HepG2 (cell line): ENCODE results near the gene FIBCD1. TPM values are rescaled to one million over a fixed set of nuclear protein-coding genes. Genes with fewer than 3 reads are reported as not detected.
A peak's percentile ranks its signal among the peaks of the same experiment; 100 is the strongest.

Experiments used
- ATAC-seq: fragments of 200-7000 bp; cut with Tn5 transposase; 3 replicates; pipeline ENCODE4 v1.9.1; 2020; ENCODE audit warnings: mild to moderate bottlenecking, moderate library complexity
- BruUV-seq: library from RNA; stranded (reverse); fragments of 400-500 nt; replicated peaks from 2 replicates; lab custom pipeline; 2021; lab: Mats Ljungman, UMichigan
- CTCF ChIA-PET: fragments of 300-600 bp; formaldehyde crosslinking; extraction: SDS; loops from one replicate; lab custom pipeline; 2021; ENCODE audit warnings: low total read pairs, inconsistent platforms, low intra/inter-chr PET ratio; lab: Yijun Ruan, JAX
- POLR2A ChIA-PET: fragments of 350-600 bp; sonication (Branson Sonifier 250); formaldehyde crosslinking; loops from one replicate; lab custom pipeline; 2020; ENCODE audit warnings: antibody characterized with exemption, inconsistent platforms; lab: Yijun Ruan, JAX
- DNase-seq: peaks from one replicate; pipeline ENCODE4 v3.0.0-alpha.2; 2015; ENCODE audit warnings: low spot score
- FAIRE-seq: peaks from 3 replicates; lab custom pipeline; 2011; peaks lifted over from hg19 to GRCh38; lab: Jason Lieb, UNC
- H2AFZ ChIP-seq: one replicate; pipeline ENCODE4 v1.6.1; 2011; ENCODE audit warnings: low read length, inconsistent platforms
- H3K27ac ChIP-seq: fragments of 300-600 bp; 3 replicates; pipeline ENCODE4 v1.8.0; 2011; ENCODE audit warnings: mixed run types, mild to moderate bottlenecking, mixed read lengths, low read length, inconsistent platforms; ENCODE audit not compliant: insufficient read depth; ENCODE audit errors: extremely low read length
- H3K27me3 ChIP-seq, 2 experiments: fragments of 200-600 bp in 1 of 2; 2 replicates in 1 of 2; 3 replicates in 1 of 2; pipeline versions ENCODE4 v1.6.0 to v1.8.0; 2011; ENCODE audit warnings: low read length in 2 of 2, mild to moderate bottlenecking in 2 of 2, moderate library complexity in 2 of 2, inconsistent platforms in 1 of 2; ENCODE audit not compliant: insufficient read depth in 2 of 2, control insufficient read depth in 1 of 2
- H3K36me3 ChIP-seq, 2 experiments: fragments of 200-600 bp in 1 of 2; replicated peaks in 1 of 2; 2 replicates in 1 of 2; 3 replicates in 1 of 2; pipeline versions ENCODE4 v1.5.1 to v1.8.0; 2011; ENCODE audit warnings: low read length in 2 of 2, inconsistent platforms in 1 of 2; ENCODE audit not compliant: insufficient read depth in 2 of 2, control insufficient read depth in 1 of 2
- H3K4me1 ChIP-seq: 2 replicates; pipeline ENCODE4 v1.5.1; 2012; ENCODE audit warnings: low read length, inconsistent platforms; ENCODE audit not compliant: insufficient read depth
- H3K4me2 ChIP-seq: 2 replicates; pipeline ENCODE4 v1.6.0; 2011; ENCODE audit warnings: low read depth, low read length, inconsistent platforms
- H3K4me3 ChIP-seq, 3 experiments: fragments of 200-600 bp in 1 of 3; sonication (generic), shearing (Covaris generic) in 1 of 3; replicated peaks in 1 of 3; 2 replicates each; pipeline ENCODE4 v1.5.1; 2011 to 2016; ENCODE audit warnings: low read length in 3 of 3, inconsistent platforms in 2 of 3, low read depth in 2 of 3, mild to moderate bottlenecking in 2 of 3, control low read depth in 1 of 3, mixed read lengths in 1 of 3; ENCODE audit not compliant: insufficient read depth in 1 of 3
- H3K79me2 ChIP-seq: one replicate; pipeline ENCODE4 v1.6.1; 2011; ENCODE audit warnings: low read length, inconsistent platforms; ENCODE audit not compliant: insufficient read depth
- H3K9ac ChIP-seq: 2 replicates; pipeline ENCODE4 v1.6.0; 2011; ENCODE audit warnings: mild to moderate bottlenecking, low read depth, low read length, inconsistent platforms; ENCODE audit not compliant: insufficient read depth
- H3K9me3 ChIP-seq: 2 replicates; pipeline ENCODE4 v1.5.1; 2012; ENCODE audit warnings: mild to moderate bottlenecking, low read length
- H4K20me1 ChIP-seq: 2 replicates; pipeline ENCODE4 v1.6.0; 2011; ENCODE audit warnings: inconsistent platforms, mild to moderate bottlenecking, low read length, moderate library complexity; ENCODE audit not compliant: insufficient read depth
- E2F5 ChIP-seq: sonication (generic); formaldehyde crosslinking; conservative IDR thresholded peaks from 2 replicates; pipeline ENCODE4 v1.4.0; 2020; ENCODE audit warnings: missing genetic modification reagents
- ELF3 ChIP-seq: IDR thresholded peaks from 2 replicates; pipeline ENCODE4 v1.6.1; 2016; ENCODE audit warnings: missing genetic modification reagents, missing compliant biosample characterization
- GFI1 ChIP-seq: sonication (generic); formaldehyde crosslinking; IDR thresholded peaks from 2 replicates; pipeline ENCODE4 v1.5.0; 2020; ENCODE audit warnings: missing genetic modification reagents, mild to moderate bottlenecking, borderline replicate concordance
- HHEX ChIP-seq: IDR thresholded peaks from 2 replicates; pipeline ENCODE4 v1.6.1; 2016; ENCODE audit warnings: control low read depth
- MLXIP ChIP-seq: sonication (generic); formaldehyde crosslinking; IDR thresholded peaks from 2 replicates; pipeline ENCODE4 v1.9.0; 2021; ENCODE audit warnings: missing genetic modification reagents, borderline replicate concordance
- NFIB ChIP-seq: sonication (generic); formaldehyde crosslinking; IDR thresholded peaks from 2 replicates; pipeline ENCODE4 v1.9.0; 2021; ENCODE audit warnings: missing genetic modification reagents, mild to moderate bottlenecking, borderline replicate concordance
- NRL ChIP-seq: sonication (generic); formaldehyde crosslinking; IDR thresholded peaks from 2 replicates; pipeline ENCODE4 v1.5.0; 2020; ENCODE audit warnings: missing genetic modification reagents, mild to moderate bottlenecking, moderate library complexity, borderline replicate concordance
- PREB ChIP-seq: sonication (generic); formaldehyde crosslinking; IDR thresholded peaks from 2 replicates; pipeline ENCODE4 v1.4.0; 2020; ENCODE audit warnings: missing genetic modification reagents
- RXRA ChIP-seq: sonication (generic); formaldehyde crosslinking; IDR thresholded peaks from 2 replicates; pipeline ENCODE4 v1.5.1; 2020; ENCODE audit warnings: missing genetic modification reagents
- SCMH1 ChIP-seq: sonication (generic); formaldehyde crosslinking; IDR thresholded peaks from 2 replicates; pipeline ENCODE4 v1.9.0; 2021; ENCODE audit warnings: missing genetic modification reagents, mild to moderate bottlenecking, borderline replicate concordance
- ZNF160 ChIP-seq: sonication (generic); formaldehyde crosslinking; IDR thresholded peaks from 2 replicates; pipeline ENCODE4 v1.8.0; 2022; ENCODE audit warnings: mild to moderate bottlenecking, inconsistent platforms, missing genetic modification reagents
- ZNF205 ChIP-seq: IDR thresholded peaks from 2 replicates; pipeline ENCODE4 v1.6.1; 2018; ENCODE audit warnings: missing biosample characterization, missing genetic modification reagents
- ZNF33B ChIP-seq: sonication (generic); formaldehyde crosslinking; IDR thresholded peaks from 2 replicates; pipeline ENCODE4 v1.5.1; 2020; ENCODE audit warnings: mild to moderate bottlenecking, missing genetic modification reagents
- ZNF768 ChIP-seq: sonication (generic); formaldehyde crosslinking; IDR thresholded peaks from 2 replicates; pipeline ENCODE4 v1.4.0; 2020; ENCODE audit warnings: missing genetic modification reagents
- ZNF772 ChIP-seq: sonication (generic); formaldehyde crosslinking; IDR thresholded peaks from 2 replicates; pipeline ENCODE4 v1.5.0; 2020; ENCODE audit warnings: mild to moderate bottlenecking, missing genetic modification reagents
- WGBS: methylation state at CpG from one replicate; pipeline ENCODE4 v1.1.6; 2017; ENCODE audit warnings: low lambda C conversion rate; 5-methylcytosine and 5-hydroxymethylcytosine counted together
- in situ Hi-C: cut with HindIII; loops from 2 replicates; pipeline ENCODE4 v1.10.0; 2017; ENCODE audit warnings: low pct_unique_long_range_greater_than_20kb; ENCODE audit not compliant: extremely low pct_ligation_motif_present
- intact Hi-C: fragments of 100-400 bp; cut with micrococcal nuclease; formaldehyde crosslinking; loops from one replicate; pipeline ENCODE4 v1.10.0; 2022; ENCODE audit not compliant: unreplicated experiment
- polyA plus RNA-seq, 8 experiments: library from polyadenylated mRNA; depleted of rRNA in 3 of 8; stranded (reverse) in 7 of 8; unstranded in 1 of 8; fragments of >200 nt; fragmentation: Illumina TruSeq in 4 of 8; extraction: Trizol in 4 of 8; gene quantifications; 2 replicates each; pipeline versions ENCODE4 v1.2.1 to v1.2.3, GENCODE V29; 2011 to 2016; ENCODE audit warnings: low read depth in 4 of 8, missing spikeins in 1 of 8, mixed read lengths in 1 of 8; ENCODE audit not compliant: insufficient read depth in 1 of 8
- total RNA-seq, 5 experiments: library from RNA; depleted of rRNA; stranded (reverse); fragments of >200 nt; fragmentation: Illumina TruSeq; extraction: Trizol; gene quantifications; 2 replicates each; pipeline ENCODE4 v1.2.3, GENCODE V29; 2016; ENCODE audit warnings: low read depth in 1 of 5

The FIBCD1 gene
- total and polyA plus RNA-seq, 2 of the 13 experiments (the other 11 are each of a cell fraction or from before 2014, with no cell fraction given) = 0.55 to 0.89 TPM

- no TSS peak for BruUV-seq
- FAIRE-seq = no peak
- H3K4me2 ChIP-seq = no peak overlapping the region
- H3K4me3 ChIP-seq = no peak overlapping the region
- no peak for ATAC-seq
- 0% methylated on average over 12 of the region's 14 CpGs for WGBS
- POLR2A ChIA-PET = no interaction called here
- peaks cover 8% of the 10 kb centered on the region for H3K4me1 ChIP-seq
- no peaks in the 10 kb centered on the region for H3K36me3 ChIP-seq
- intact Hi-C loops = no loop called here
- no peak overlapping the region for H3K27ac ChIP-seq
- TF ChIP-seq NRL (CRISPR knock-in tag) (no peak), ELF3 (CRISPR knock-in tag) (no peak), ZNF768 (peak; percentile 50; the same call in 1 of the 2 replicates), ZNF772 (CRISPR knock-in tag) (no peak), E2F5 (CRISPR knock-in tag) (no peak), SCMH1 (CRISPR knock-in tag) (no peak), NFIB (CRISPR knock-in tag) (no peak)
- in situ Hi-C loops = loop anchor here (5.0 to 10.0 kb wide), 2 partner anchors 46 to 169 kb away; partner anchors contain the start of gene QRFP
- H3K9ac ChIP-seq = no peak overlapping the region
- H4K20me1 ChIP-seq = peaks cover 13% of the 10 kb centered on the region; the same call in 1 of the 2 replicates
- CTCF ChIA-PET = no interaction called here
- no peak for DNase-seq
- H2AFZ ChIP-seq = no peak overlapping the region
- no peaks in the 10 kb centered on the region for H3K9me3 ChIP-seq
- peaks cover 6 to 78% of the 10 kb centered on the region in 2 experiments; a peak in 4 of 5 replicates for H3K27me3 ChIP-seq
- H3K79me2 ChIP-seq = no peaks in the 10 kb centered on the region
Measured at GRCh38 chr9:130943777-130944176, 4.7 kb upstream of the FIBCD1 start.

- 35% methylated on average over 7 of the region's 13 CpGs for WGBS
- intact Hi-C loops = no loop called here
- POLR2A ChIA-PET = no interaction called here
- in situ Hi-C loops = loop anchor here (5.0 to 10.0 kb wide), 2 partner anchors 46 to 168 kb away; partner anchors contain the start of gene QRFP
- peaks cover 6 to 78% of the 10 kb centered on the region in 2 experiments; a peak in 4 of 5 replicates for H3K27me3 ChIP-seq
- no peaks in the 10 kb centered on the region for H3K79me2 ChIP-seq
- DNase-seq (no peak), ATAC-seq (no peak), FAIRE-seq (no peak)
- peaks cover 13% of the 10 kb centered on the region; the same call in 1 of the 2 replicates for H4K20me1 ChIP-seq
- CTCF ChIA-PET = no interaction called here
- no peak overlapping the region for H3K4me2 ChIP-seq
- no peak overlapping the region for H3K9ac ChIP-seq
- no peak overlapping the region for H3K4me3 ChIP-seq
- H3K27ac ChIP-seq = no peak overlapping the region
- no peaks in the 10 kb centered on the region for H3K9me3 ChIP-seq
- H3K4me1 ChIP-seq = peaks cover 3% of the 10 kb centered on the region; the same call in 1 of the 2 replicates
- no peak overlapping the region for H2AFZ ChIP-seq
- H3K36me3 ChIP-seq = no peaks in the 10 kb centered on the region
- BruUV-seq = no TSS peak
- no peak for TF ChIP-seq HHEX (CRISPR knock-in tag)
- TF ChIP-seq ZNF205 (CRISPR knock-in tag) = no peak
- TF ChIP-seq RXRA (CRISPR knock-in tag) = no peak
- TF ChIP-seq PREB (CRISPR knock-in tag) = no peak
- TF ChIP-seq ZNF160 = no peak
- TF ChIP-seq ZNF33B (CRISPR knock-in tag) = no peak
- no peak for TF ChIP-seq MLXIP
- TF ChIP-seq GFI1 = no peak
Measured at GRCh38 chr9:130943221-130943620, 4.2 kb upstream of the FIBCD1 start.
